Measurements from ENCODE around the gene MNAT1.
"Not testable (repeated sequence)": the region's sequence is repeated elsewhere in the genome, so short reads cannot be mapped to it uniquely, and the experiment has no call there.

The MNAT1 gene

DNA sequence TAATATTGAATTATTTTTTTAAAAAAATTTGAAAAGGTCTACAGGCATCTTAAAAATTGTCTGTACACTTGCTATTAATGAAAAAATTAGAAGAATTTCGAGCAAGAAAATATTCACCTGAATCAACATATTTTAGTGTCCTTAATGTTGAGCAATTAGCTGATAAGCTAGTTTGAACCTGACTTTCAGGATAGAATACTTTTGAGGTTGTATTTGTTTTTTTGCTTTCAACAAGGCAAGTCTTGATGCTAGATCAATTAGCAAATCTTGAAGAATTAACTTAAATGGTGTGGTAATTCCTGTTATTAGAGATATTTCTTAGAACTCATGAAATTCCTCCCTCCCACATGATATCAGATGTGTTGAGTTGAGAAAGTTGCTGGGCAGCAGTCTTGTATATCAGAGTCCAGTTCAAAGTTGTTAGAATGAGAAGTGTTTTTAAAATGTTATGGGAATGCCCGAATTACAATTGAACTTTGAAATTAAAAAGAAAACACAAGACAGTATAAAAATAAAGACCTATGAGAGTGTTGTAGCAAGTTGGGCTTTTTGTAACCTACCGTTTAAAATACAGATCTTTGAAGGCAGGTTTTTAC lies 127.1 kb downstream of the MNAT1 start:
- no peak for DNase-seq (ENCODE audit: low read depth, low spot score)

GRCh38 chr14:60862283-60862682 lies 127.7 kb downstream of the MNAT1 start:
- no peak overlapping the region for H3K4me3 ChIP-seq (ENCODE audit: low read length)

More for the DNA sequence above, 127.1 kb downstream of the MNAT1 start:
- H3K4me3 ChIP-seq (ENCODE audit: low read length), result no peak overlapping the region

DNA sequence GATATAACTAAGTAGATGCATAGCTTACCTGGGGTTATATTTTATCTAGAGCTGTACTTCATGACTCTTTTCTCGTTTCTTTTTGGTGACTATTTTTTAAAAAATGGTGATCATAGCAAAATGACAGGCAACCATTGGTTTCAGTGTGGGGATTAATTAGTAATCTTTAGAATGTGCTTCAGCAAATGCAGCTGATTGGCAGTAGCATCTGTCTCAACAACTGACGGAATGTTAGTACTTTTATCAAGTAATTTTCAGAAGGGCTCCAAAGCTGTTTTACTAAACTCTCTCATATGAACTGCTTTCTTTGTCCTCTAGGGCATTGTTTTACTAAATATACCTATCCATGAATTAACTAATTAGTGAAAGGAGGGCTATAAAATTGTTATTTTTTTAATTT lies 128.7 kb downstream of the MNAT1 start:
- DNase-seq (ENCODE audit: low read depth, low spot score), result no peak
- H3K4me3 ChIP-seq (ENCODE audit: low read length), result no peak overlapping the region

More at GRCh38 chr14:60862283-60862682, 127.7 kb downstream of the MNAT1 start:
- DNase-seq (ENCODE audit: low read depth, low spot score), result no peak

DNA sequence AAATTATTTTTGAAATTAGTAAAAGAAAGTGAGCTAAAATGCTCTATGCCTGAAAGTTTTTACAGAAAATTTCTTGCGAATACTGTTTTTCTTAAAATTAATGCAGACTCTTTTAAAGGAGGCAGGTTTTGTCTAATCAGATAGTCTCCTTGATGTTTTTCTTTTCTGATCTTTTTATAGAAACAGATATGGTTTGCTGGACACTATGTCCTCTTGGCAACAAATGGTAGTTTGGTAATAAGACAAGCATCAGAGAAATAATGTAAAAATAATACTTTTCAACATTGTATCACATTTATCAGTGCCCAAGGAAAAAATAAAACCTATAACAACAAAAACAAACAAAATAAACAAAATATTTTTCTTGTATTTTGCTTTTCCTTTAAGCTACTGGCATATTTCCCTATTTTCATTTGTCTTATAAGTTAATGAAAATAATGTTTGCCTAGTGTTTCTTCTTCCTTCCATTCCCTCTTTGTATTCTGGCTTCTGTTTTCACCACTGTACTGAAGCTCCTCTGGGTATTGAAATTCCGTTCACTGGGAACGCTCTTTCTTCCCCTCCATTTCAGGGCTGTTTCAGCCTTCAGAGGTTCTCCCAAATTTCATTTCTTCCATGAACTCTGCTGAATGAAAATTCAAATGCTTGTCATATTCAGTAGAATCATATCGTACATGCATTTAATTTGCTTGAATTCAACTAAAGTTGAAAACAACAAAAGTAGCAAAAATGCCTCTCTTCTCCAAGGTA lies 131.0 kb downstream of the MNAT1 start:
- no peak overlapping the region for H3K4me3 ChIP-seq (ENCODE audit: low read length)
- no peak for DNase-seq (ENCODE audit: low read depth, low spot score)

GRCh38 chr14:60867503-60868172 lies 133.1 kb downstream of the MNAT1 start:
- no peak for DNase-seq (ENCODE audit: low read depth, low spot score)

DNA sequence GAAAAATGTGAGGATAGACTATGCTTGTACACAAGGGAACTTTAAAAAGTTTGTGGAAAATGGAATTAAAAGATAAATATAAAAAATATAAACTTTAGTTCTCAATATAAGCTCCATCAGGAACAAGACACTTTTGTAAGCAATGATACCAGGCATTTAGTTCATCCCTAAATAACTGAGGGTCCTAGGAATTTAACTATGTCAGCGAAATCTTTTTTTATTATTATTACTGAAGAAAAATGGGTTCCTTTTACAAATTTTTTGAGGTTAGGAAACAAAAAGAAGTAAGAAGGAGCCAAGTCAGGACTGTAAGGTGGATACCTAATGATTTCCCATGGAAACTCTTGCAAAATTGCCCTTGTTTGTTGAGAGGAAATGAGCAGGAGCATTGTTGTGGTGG lies 143.6 kb downstream of the MNAT1 start:
- no peak overlapping the region for H3K4me3 ChIP-seq (ENCODE audit: low read length)
- no peak for DNase-seq (ENCODE audit: low read depth, low spot score)

More at GRCh38 chr14:60867503-60868172, 133.1 kb downstream of the MNAT1 start:
- no peak overlapping the region for H3K4me3 ChIP-seq (ENCODE audit: low read length)

GRCh38 chr14:60878536-60878935 lies 144.0 kb downstream of the MNAT1 start:
- no peak for DNase-seq (ENCODE audit: low read depth, low spot score)
- H3K4me3 ChIP-seq (ENCODE audit: low read length), result no peak overlapping the region

- DNase-seq (ENCODE audit: low read depth, low spot score), result no peak
- H3K4me3 ChIP-seq (ENCODE audit: low read length), result no peak overlapping the region
Observed at GRCh38 chr14:60882219-60882618, 147.7 kb downstream of the MNAT1 start.

DNA sequence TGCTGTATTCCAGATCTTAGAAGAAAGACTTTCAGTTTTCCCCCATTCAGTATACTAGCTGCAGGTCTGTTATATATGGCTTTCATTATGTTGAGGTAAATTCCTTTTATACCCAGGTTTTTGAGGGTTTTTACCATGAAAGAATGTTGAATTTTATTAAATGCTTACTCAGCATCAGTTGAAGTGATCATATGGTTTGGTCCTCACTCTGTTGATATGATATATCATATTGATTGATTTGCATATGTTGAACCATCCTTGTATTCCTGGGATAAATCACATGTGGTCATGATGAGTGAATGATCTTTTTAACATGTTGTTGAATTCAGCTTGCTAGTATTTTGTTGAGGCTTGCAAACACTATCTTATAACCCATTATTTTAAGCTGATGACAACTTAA lies 149.6 kb downstream of the MNAT1 start:
- no peak overlapping the region for H3K4me3 ChIP-seq (ENCODE audit: low read length)
- no peak for DNase-seq (ENCODE audit: low read depth, low spot score)

- H3K4me3 ChIP-seq (ENCODE audit: low read length); DNase-seq (ENCODE audit: low read depth, low spot score): not testable (repeated sequence)
Observed at GRCh38 chr14:60890636-60891035, 156.1 kb downstream of the MNAT1 start.

- DNase-seq (ENCODE audit: low read depth, low spot score), result peak; percentile 81
- no peak overlapping the region for H3K4me3 ChIP-seq (ENCODE audit: low read length)
Observed at GRCh38 chr14:60893911-60894310, 159.3 kb downstream of the MNAT1 start.

GRCh38 chr14:60904381-60904780 lies 169.8 kb downstream of the MNAT1 start:
- no peak overlapping the region for H3K4me3 ChIP-seq (ENCODE audit: low read length)
- no peak for DNase-seq (ENCODE audit: low read depth, low spot score)

GRCh38 chr14:60905923-60906322 lies 171.4 kb downstream of the MNAT1 start:
- no peak for DNase-seq (ENCODE audit: low read depth, low spot score)
- no peak overlapping the region for H3K4me3 ChIP-seq (ENCODE audit: low read length)

- no peak for DNase-seq (ENCODE audit: low read depth, low spot score)
- no peak overlapping the region for H3K4me3 ChIP-seq (ENCODE audit: low read length)
Observed at GRCh38 chr14:60915781-60916180, 181.2 kb downstream of the MNAT1 start.

DNA sequence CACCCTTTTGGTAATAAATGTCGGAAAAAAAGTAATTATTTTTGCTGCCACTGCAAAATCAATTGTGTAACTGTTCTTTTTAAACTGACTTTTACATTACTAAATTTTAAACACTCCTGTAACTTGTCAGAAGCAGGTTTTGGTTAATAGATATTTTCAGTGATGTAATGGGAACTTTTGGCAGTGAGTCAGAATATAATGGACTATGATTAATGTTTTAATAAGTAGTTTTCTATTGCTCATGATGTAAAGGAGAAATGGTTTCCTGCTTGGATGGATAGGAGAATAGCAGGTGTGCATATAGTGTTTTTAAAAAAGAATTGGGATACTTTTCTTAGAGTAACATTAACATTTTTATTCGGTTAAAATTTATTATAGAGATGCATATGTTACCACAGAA lies 187.5 kb downstream of the MNAT1 start:
- no peak for DNase-seq (ENCODE audit: low read depth, low spot score)
- H3K4me3 ChIP-seq (ENCODE audit: low read length), result no peak overlapping the region

- DNase-seq (ENCODE audit: low read depth, low spot score), result no peak
- H3K4me3 ChIP-seq (ENCODE audit: low read length), result no peak overlapping the region
Observed at GRCh38 chr14:60925286-60925685, 190.7 kb downstream of the MNAT1 start.

GRCh38 chr14:60926002-60926401 lies 191.4 kb downstream of the MNAT1 start:
- no peak overlapping the region for H3K4me3 ChIP-seq (ENCODE audit: low read length)
- peak; percentile 18 for DNase-seq (ENCODE audit: low read depth, low spot score)

DNA sequence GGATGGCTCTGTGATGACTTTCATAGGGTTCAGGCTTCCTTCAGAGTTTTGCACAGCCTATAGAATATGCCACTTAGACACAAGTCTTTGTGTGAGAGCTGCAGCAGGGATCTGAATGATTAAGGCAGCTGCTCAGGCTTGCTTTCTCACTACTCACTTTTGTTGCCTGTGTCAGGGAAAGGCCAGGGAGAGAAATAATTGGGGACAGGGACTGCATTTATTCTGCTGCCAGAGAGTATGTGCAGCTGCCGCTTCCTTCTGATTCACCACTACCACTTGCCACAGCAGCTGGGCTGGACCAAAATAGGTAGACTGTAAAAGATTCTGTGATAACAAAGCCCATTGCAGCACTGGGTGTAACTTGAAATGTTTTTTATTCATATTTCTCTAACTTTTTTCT lies 196.7 kb downstream of the MNAT1 start:
- no peak overlapping the region for H3K4me3 ChIP-seq (ENCODE audit: low read length)
- no peak for DNase-seq (ENCODE audit: low read depth, low spot score)

- no peak overlapping the region for H3K4me3 ChIP-seq (ENCODE audit: low read length)
- DNase-seq (ENCODE audit: low read depth, low spot score), result no peak
Observed at GRCh38 chr14:60933920-60934655, 199.5 kb downstream of the MNAT1 start.

- DNase-seq (ENCODE audit: low read depth, low spot score), result no peak
- H3K4me3 ChIP-seq (ENCODE audit: low read length), result no peak overlapping the region
Observed at GRCh38 chr14:60935319-60935718, 200.8 kb downstream of the MNAT1 start.
